BLaER1 (cell line): ENCODE results near the gene EGR2.
A peak's percentile ranks its signal among the peaks of the same experiment; 100 is the strongest.

Experiments
- H3K27ac ChIP-seq: shearing (Covaris generic); formaldehyde crosslinking; 2 replicates; pipeline ENCODE4 v1.8.1; 2022
- H3K27me3 ChIP-seq: shearing (Covaris generic); formaldehyde crosslinking; 2 replicates; pipeline ENCODE4 v1.8.1; 2022
- H3K36me3 ChIP-seq: shearing (Covaris generic); formaldehyde crosslinking; 2 replicates; pipeline ENCODE4 v1.8.1; 2022
- H3K4me1 ChIP-seq: shearing (Covaris generic); formaldehyde crosslinking; 2 replicates; pipeline ENCODE4 v1.8.1; 2022
- H3K4me2 ChIP-seq: shearing (Covaris generic); formaldehyde crosslinking; 2 replicates; pipeline ENCODE4 v1.8.1; 2022
- H3K4me3 ChIP-seq: shearing (Covaris generic); formaldehyde crosslinking; 2 replicates; pipeline ENCODE4 v1.8.1; 2022
- H3K9ac ChIP-seq: shearing (Covaris generic); formaldehyde crosslinking; 2 replicates; pipeline ENCODE4 v1.8.1; 2022
- H3K9me3 ChIP-seq: shearing (Covaris generic); formaldehyde crosslinking; 2 replicates; pipeline ENCODE4 v1.8.1; 2022
- H4K20me1 ChIP-seq: shearing (Covaris generic); formaldehyde crosslinking; 2 replicates; pipeline ENCODE4 v1.8.1; 2022
- Cebpa-rat ChIP-seq: shearing (Covaris generic); IDR thresholded peaks from 2 replicates; pipeline ENCODE4 v1.8.1; 2022

Gene EGR2

GRCh38 chr10:62816331-62817120, at the start of gene EGR2:
Gene EGR2, minus strand, starts transcription at chr10:62816366. Its CDS starts 337 bp downstream, at chr10:62816029.
- peak within 1 kb of the TSS; percentile 73 for H3K27ac ChIP-seq
- H3K4me1 ChIP-seq = peaks cover 39% of the 10 kb centered on the region
- peaks cover 45% of the 10 kb centered on the region for H4K20me1 ChIP-seq
- H3K9me3 ChIP-seq = no peaks in the 10 kb centered on the region; the same call in 1 of the 2 replicates
- TF ChIP-seq Cebpa-rat = no peak
- H3K27me3 ChIP-seq = peaks cover 59% of the 10 kb centered on the region
- peak within 1 kb of the TSS; percentile 99 for H3K4me2 ChIP-seq
- no peaks in the 10 kb centered on the region; the same call in 1 of the 2 replicates for H3K36me3 ChIP-seq
- H3K4me3 ChIP-seq = peak within 1 kb of the TSS; percentile 76
- H3K9ac ChIP-seq = peak within 1 kb of the TSS; percentile 77

- no peak overlapping the region for H3K4me3 ChIP-seq
- TF ChIP-seq Cebpa-rat = no peak
Measured at GRCh38 chr10:62862447-62862846, 46.3 kb upstream of the EGR2 start.

GRCh38 chr10:62861507-62861906, 45.3 kb upstream of the EGR2 start:
- Histone ChIP-seq H4K20me1 (no peaks in the 10 kb centered on the region), H3K4me3 (no peak overlapping the region), H3K9ac (no peak overlapping the region), H3K4me1 (peaks cover 19% of the 10 kb centered on the region), H3K27me3 (no peaks in the 10 kb centered on the region), H3K9me3 (no peaks in the 10 kb centered on the region), H3K36me3 (no peaks in the 10 kb centered on the region), H3K4me2 (peak overlapping the region; percentile 42), H3K27ac (no peak overlapping the region)
- TF ChIP-seq Cebpa-rat = no peak

More at GRCh38 chr10:62862447-62862846, 46.3 kb upstream of the EGR2 start:
- Histone ChIP-seq H3K27me3 (no peaks in the 10 kb centered on the region), H3K27ac (no peak overlapping the region), H3K36me3 (no peaks in the 10 kb centered on the region), H3K4me1 (peaks cover 24% of the 10 kb centered on the region), H3K4me2 (no peak overlapping the region), H3K9ac (no peak overlapping the region), H3K9me3 (no peaks in the 10 kb centered on the region), H4K20me1 (no peaks in the 10 kb centered on the region)

- H3K9ac ChIP-seq = no peak overlapping the region
- no peaks in the 10 kb centered on the region for H3K36me3 ChIP-seq
- peaks cover 19% of the 10 kb centered on the region for H3K4me1 ChIP-seq
- no peak for TF ChIP-seq Cebpa-rat
- no peaks in the 10 kb centered on the region for H3K27me3 ChIP-seq
- H3K4me2 ChIP-seq = peak overlapping the region; percentile 42
- H3K4me3 ChIP-seq = no peak overlapping the region
- no peaks in the 10 kb centered on the region for H3K9me3 ChIP-seq
- no peaks in the 10 kb centered on the region for H4K20me1 ChIP-seq
- H3K27ac ChIP-seq = no peak overlapping the region
Measured at GRCh38 chr10:62860946-62861345, 44.8 kb upstream of the EGR2 start.

- no peak overlapping the region for H3K27ac ChIP-seq
- TF ChIP-seq Cebpa-rat = no peak
- H3K9ac ChIP-seq = no peak overlapping the region
Measured at GRCh38 chr10:62858364-62858763, 42.2 kb upstream of the EGR2 start.

GRCh38 chr10:62856021-62856420, 39.9 kb upstream of the EGR2 start:
- Histone ChIP-seq H3K36me3 (no peaks in the 10 kb centered on the region), H3K9ac (no peak overlapping the region), H3K9me3 (no peaks in the 10 kb centered on the region; the same call in 1 of the 2 replicates), H3K4me3 (no peak overlapping the region), H3K4me1 (peaks cover 50% of the 10 kb centered on the region), H3K27ac (no peak overlapping the region), H3K27me3 (no peaks in the 10 kb centered on the region), H3K4me2 (no peak overlapping the region), H4K20me1 (no peaks in the 10 kb centered on the region)
- no peak for TF ChIP-seq Cebpa-rat

More at GRCh38 chr10:62858364-62858763, 42.2 kb upstream of the EGR2 start:
- Histone ChIP-seq H3K27me3 (no peaks in the 10 kb centered on the region), H3K4me1 (peaks cover 34% of the 10 kb centered on the region), H4K20me1 (no peaks in the 10 kb centered on the region), H3K9me3 (no peaks in the 10 kb centered on the region), H3K4me3 (no peak overlapping the region), H3K36me3 (no peaks in the 10 kb centered on the region), H3K4me2 (no peak overlapping the region)

GRCh38 chr10:62853710-62854109, 37.5 kb upstream of the EGR2 start:
- TF ChIP-seq Cebpa-rat = no peak
- Histone ChIP-seq H3K27me3 (no peaks in the 10 kb centered on the region), H3K9me3 (peaks cover 3% of the 10 kb centered on the region; the same call in 1 of the 2 replicates), H3K36me3 (no peaks in the 10 kb centered on the region), H3K9ac (no peak overlapping the region), H4K20me1 (no peaks in the 10 kb centered on the region), H3K4me1 (peaks cover 46% of the 10 kb centered on the region), H3K27ac (peak overlapping the region; percentile 5; the same call in 1 of the 2 replicates), H3K4me3 (no peak overlapping the region), H3K4me2 (peak overlapping the region; percentile 72)

- peaks cover 8% of the 10 kb centered on the region for H3K9me3 ChIP-seq
- TF ChIP-seq Cebpa-rat = no peak
- no peak overlapping the region for H3K9ac ChIP-seq
- H3K36me3 ChIP-seq = no peaks in the 10 kb centered on the region
- no peaks in the 10 kb centered on the region for H4K20me1 ChIP-seq
- H3K27ac ChIP-seq = no peak overlapping the region; the same call in 1 of the 2 replicates
- 0 out of 2 replicates have a peak overlapping the region, but pooled peaks have one; percentile 23 for H3K4me3 ChIP-seq
- peaks cover 46% of the 10 kb centered on the region for H3K4me1 ChIP-seq
- no peaks in the 10 kb centered on the region for H3K27me3 ChIP-seq
- peak overlapping the region; percentile 72 for H3K4me2 ChIP-seq
Measured at GRCh38 chr10:62852961-62853702, 37.0 kb upstream of the EGR2 start.

- Histone ChIP-seq H3K27me3 (no peaks in the 10 kb centered on the region), H3K9ac (no peak overlapping the region), H3K4me1 (peaks cover 46% of the 10 kb centered on the region), H3K9me3 (peaks cover 25% of the 10 kb centered on the region), H3K27ac (no peak overlapping the region), H4K20me1 (no peaks in the 10 kb centered on the region), H3K4me2 (peak overlapping the region; percentile 27), H3K36me3 (no peaks in the 10 kb centered on the region), H3K4me3 (no peak overlapping the region)
- no peak for TF ChIP-seq Cebpa-rat
Measured at GRCh38 chr10:62851442-62851841, 35.3 kb upstream of the EGR2 start.

- Histone ChIP-seq H3K9ac (no peak overlapping the region), H3K36me3 (no peaks in the 10 kb centered on the region), H3K27ac (no peak overlapping the region; the same call in 1 of the 2 replicates), H3K4me2 (peak overlapping the region; percentile 27), H3K27me3 (no peaks in the 10 kb centered on the region), H4K20me1 (no peaks in the 10 kb centered on the region), H3K4me3 (no peak overlapping the region), H3K4me1 (peaks cover 46% of the 10 kb centered on the region), H3K9me3 (peaks cover 26% of the 10 kb centered on the region)
- no peak for TF ChIP-seq Cebpa-rat
Measured at GRCh38 chr10:62850646-62851045, 34.5 kb upstream of the EGR2 start.
